Measurements from ENCODE around the gene DGCR2. TPM values are rescaled to one million over a fixed set of nuclear protein-coding genes. Genes with fewer than 3 reads are reported as not detected.

DGCR2 gene
- total RNA-seq, 1 donor from 2014 or later, result 20.6 TPM

DNA sequence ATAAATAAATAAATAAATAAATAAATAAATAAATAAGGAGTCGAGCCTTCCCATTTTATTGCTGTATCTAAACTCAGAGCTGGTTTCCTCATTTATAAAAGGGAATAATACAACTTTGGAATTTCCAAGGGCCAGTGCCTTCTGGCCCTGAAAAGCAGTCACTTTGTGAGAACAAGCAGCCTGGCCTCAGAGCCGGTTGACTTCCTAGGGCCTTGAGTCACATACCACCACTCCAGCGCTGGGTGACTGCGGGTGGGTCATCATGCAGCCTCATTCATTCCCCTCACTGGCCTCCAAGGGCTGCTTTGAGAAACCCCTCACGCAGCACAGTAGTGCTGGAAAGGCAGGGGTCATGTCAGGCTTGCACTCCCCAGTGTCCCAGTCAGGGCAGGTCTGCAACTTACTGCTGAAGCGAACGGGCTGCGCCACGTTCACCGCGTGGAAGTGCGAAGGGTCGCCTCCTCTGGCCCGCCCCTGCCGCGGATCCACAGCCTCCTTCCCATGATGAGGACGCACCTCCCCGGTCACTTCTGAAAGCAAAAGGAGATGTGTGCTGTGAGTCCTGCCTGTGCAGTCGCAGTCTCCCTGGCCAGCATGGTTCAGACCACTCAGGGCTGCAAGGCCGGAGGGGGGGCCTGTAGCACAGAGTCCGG is 54.4 kb downstream of the DGCR2 start:
- Histone ChIP-seq H3K4me2 (no peak overlapping the region), H3K4me1 (no peaks in the 10 kb centered on the region), H3K4me3 (no peak overlapping the region), H3K79me2 (ENCODE audit: low read depth) (peaks cover 10% of the 10 kb centered on the region), H3K9me3 (ENCODE audit: low read depth) (no peaks in the 10 kb centered on the region), H3F3A (ENCODE audit: low read depth) (no peaks in the 10 kb centered on the region), H4K20me1 (ENCODE audit: low read depth) (peaks cover 20% of the 10 kb centered on the region), H2AFZ (replicated peaks) (no peak overlapping the region), H3K27ac (no peak overlapping the region), H3K27me3 (no peaks in the 10 kb centered on the region), H3K36me3 (no peaks in the 10 kb centered on the region), H3K9ac (no peak overlapping the region)
- TF ChIP-seq EZH2phosphoT487 (IDR thresholded peaks at IDR 0.05), result no peak
- no peak for DNase-seq (ENCODE audit: low spot score)
- H3K27me3 Mint-ChIP-seq (ENCODE audit: insufficient read depth, low read depth), result peaks cover 2% of the 10 kb centered on the region
- H3K36me3 Mint-ChIP-seq, result peaks cover 18% of the 10 kb centered on the region
- H3K4me3 Mint-ChIP-seq, result no peak overlapping the region
- no peaks in the 10 kb centered on the region for H3K4me1 Mint-ChIP-seq
- H3K27ac Mint-ChIP-seq, result no peak overlapping the region
- no peaks in the 10 kb centered on the region for H3K9me3 Mint-ChIP-seq

DNA sequence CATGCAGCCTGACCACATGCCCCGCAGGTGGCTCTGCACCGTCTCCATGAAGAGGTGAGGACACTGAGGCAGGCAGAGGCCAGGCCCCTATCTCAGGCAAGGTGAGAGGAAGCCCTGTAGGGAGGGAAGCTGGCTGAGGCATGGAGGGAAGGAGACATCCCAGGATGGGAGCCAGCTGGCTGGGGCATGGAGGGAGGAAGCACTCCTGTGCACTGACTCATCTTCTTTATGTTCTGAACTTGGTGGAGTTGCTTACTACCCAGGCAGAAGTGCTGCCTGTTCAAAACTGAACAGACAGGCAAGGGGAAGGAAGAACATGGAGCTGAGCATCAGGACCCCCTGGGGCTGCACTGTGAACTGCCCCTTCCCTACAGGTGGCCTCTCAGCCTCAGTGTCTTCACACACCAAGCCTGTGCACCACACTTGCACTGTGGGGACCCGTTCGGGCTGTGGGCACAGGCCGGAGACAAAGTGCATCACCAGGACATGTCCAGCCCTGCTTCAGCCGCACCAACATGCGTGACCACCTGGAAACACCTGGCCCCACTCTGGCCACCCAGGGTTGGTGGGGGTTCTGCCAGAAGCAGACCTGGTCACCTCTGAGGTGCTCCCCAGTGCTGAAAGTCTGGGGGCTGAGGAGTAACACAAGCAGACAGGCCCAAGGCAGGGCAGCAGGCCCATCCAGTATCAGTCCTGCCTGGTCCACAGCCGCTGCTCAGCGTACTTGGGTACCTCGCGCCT is 55.5 kb downstream of the DGCR2 start:
- H3K4me2 ChIP-seq, result no peak overlapping the region
- H3K4me3 Mint-ChIP-seq, result no peak overlapping the region
- H3K27me3 Mint-ChIP-seq (ENCODE audit: insufficient read depth, low read depth), result peaks cover 2% of the 10 kb centered on the region
- H3K9me3 ChIP-seq (ENCODE audit: low read depth), result no peaks in the 10 kb centered on the region
- H3K36me3 Mint-ChIP-seq, result peaks cover 18% of the 10 kb centered on the region
- H3K4me1 Mint-ChIP-seq, result no peaks in the 10 kb centered on the region
- H3K9me3 Mint-ChIP-seq, result no peaks in the 10 kb centered on the region
- no peak for DNase-seq (ENCODE audit: low spot score)
- H3K27ac ChIP-seq, result no peak overlapping the region
- H3K79me2 ChIP-seq (ENCODE audit: low read depth), result peaks cover 4% of the 10 kb centered on the region
- H3K4me3 ChIP-seq, result no peak overlapping the region
- no peak overlapping the region for H2AFZ ChIP-seq (replicated peaks)
- no peaks in the 10 kb centered on the region for H3F3A ChIP-seq (ENCODE audit: low read depth)
- peaks cover 16% of the 10 kb centered on the region for H4K20me1 ChIP-seq (ENCODE audit: low read depth)
- H3K9ac ChIP-seq, result no peak overlapping the region
- H3K27ac Mint-ChIP-seq, result no peak overlapping the region
- no peak for TF ChIP-seq EZH2 (IDR thresholded peaks at IDR 0.05)
- TF ChIP-seq, protein P1, sequence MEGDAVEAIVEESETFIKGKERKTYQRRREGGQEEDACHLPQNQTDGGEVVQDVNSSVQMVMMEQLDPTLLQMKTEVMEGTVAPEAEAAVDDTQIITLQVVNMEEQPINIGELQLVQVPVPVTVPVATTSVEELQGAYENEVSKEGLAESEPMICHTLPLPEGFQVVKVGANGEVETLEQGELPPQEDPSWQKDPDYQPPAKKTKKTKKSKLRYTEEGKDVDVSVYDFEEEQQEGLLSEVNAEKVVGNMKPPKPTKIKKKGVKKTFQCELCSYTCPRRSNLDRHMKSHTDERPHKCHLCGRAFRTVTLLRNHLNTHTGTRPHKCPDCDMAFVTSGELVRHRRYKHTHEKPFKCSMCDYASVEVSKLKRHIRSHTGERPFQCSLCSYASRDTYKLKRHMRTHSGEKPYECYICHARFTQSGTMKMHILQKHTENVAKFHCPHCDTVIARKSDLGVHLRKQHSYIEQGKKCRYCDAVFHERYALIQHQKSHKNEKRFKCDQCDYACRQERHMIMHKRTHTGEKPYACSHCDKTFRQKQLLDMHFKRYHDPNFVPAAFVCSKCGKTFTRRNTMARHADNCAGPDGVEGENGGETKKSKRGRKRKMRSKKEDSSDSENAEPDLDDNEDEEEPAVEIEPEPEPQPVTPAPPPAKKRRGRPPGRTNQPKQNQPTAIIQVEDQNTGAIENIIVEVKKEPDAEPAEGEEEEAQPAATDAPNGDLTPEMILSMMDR (IDR thresholded peaks at IDR 0.05), result no peak
- TF ChIP-seq EZH2phosphoT487 (IDR thresholded peaks at IDR 0.05), result no peak
- no peaks in the 10 kb centered on the region for H3K27me3 ChIP-seq
- H3K36me3 ChIP-seq, result no peaks in the 10 kb centered on the region
- no peaks in the 10 kb centered on the region for H3K4me1 ChIP-seq

DNA sequence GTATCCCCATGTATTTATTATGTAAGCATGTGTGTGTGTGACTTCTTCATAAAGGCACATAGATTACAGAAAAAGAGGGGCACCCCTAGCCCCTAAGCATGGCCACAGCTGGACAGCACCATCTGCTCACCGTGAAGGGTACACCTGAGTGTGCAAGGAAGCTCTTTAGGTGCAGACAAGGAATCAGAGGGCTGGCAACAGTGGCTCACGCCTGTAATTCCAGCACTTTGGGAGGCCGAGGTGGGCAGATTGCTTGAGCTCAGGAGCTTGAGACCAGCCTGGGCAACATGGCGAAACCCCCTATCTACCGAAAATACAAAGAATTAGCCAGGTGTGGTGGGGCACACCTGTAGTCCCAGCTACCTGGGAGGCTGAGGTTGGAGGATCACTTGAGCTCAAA is 56.3 kb downstream of the DGCR2 start:
- TF ChIP-seq, protein P1 (IDR thresholded peaks at IDR 0.05), result no peak
- TF ChIP-seq EZH2phosphoT487 (IDR thresholded peaks at IDR 0.05) (no peak), EZH2 (IDR thresholded peaks at IDR 0.05) (no peak)
- H3K4me3 Mint-ChIP-seq, result no peak overlapping the region
- peaks cover 2% of the 10 kb centered on the region for H3K27me3 Mint-ChIP-seq (ENCODE audit: insufficient read depth, low read depth)
- Histone ChIP-seq H3K27ac (no peak overlapping the region), H3K9me3 (ENCODE audit: low read depth) (no peaks in the 10 kb centered on the region), H3K4me3 (no peak overlapping the region), H3K9ac (no peak overlapping the region), H3K27me3 (no peaks in the 10 kb centered on the region), H3K4me1 (no peaks in the 10 kb centered on the region), H3K79me2 (ENCODE audit: low read depth) (peaks cover 4% of the 10 kb centered on the region), H3K36me3 (no peaks in the 10 kb centered on the region), H3K4me2 (no peak overlapping the region), H2AFZ (replicated peaks) (no peak overlapping the region), H4K20me1 (ENCODE audit: low read depth) (peaks cover 16% of the 10 kb centered on the region), H3F3A (ENCODE audit: low read depth) (no peaks in the 10 kb centered on the region)
- DNase-seq (ENCODE audit: low spot score), result no peak
- peaks cover 12% of the 10 kb centered on the region for H3K36me3 Mint-ChIP-seq
- no peaks in the 10 kb centered on the region for H3K4me1 Mint-ChIP-seq
- no peak overlapping the region for H3K27ac Mint-ChIP-seq
- no peaks in the 10 kb centered on the region for H3K9me3 Mint-ChIP-seq
